ENCODE results near the gene MDM4.
A peak's percentile ranks its signal among the peaks of the same experiment; 100 is the strongest.
"Not testable (repeated sequence)": the region's sequence is repeated elsewhere in the genome, so short reads cannot be mapped to it uniquely, and the experiment has no call there.

Gene MDM4

DNA sequence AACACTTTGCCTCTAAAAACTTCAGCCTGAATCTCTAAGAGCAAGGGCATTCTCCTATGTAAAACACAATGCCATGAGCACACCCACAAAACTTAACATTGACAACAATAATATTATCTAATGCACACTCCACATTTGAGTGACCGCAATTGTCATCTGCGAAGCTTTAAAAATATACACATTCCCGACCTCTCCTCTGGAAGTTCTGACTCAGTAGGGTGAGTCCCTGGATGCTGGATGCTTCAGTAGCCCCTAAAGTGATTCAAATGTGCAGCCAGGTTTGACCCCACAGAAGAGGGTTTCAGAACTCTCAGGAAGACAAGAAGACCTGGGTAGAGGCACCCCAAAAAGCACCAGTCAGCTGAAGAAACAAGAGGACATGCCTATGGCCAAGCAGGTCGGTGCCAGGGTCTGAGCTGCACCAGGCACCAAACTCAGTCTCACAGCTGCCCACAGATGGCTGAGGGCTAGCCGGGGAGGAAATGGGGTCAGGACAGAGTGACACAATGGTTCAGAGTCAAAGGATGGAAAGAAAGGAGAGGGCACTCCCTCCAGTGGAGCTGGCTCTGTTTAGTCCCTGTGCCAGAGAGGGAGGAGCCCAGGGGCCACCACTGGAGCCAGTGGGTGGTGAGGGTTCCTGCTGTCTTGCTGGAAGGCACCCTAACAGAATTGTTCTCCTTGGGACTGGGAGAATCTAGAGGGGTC is 39.0 kb upstream of the MDM4 start:
- H3K27me3 ChIP-seq (ENCODE audit: low read depth, low read length): no peaks in the 10 kb centered on the region
- no peaks in the 10 kb centered on the region for H3K9me3 ChIP-seq (ENCODE audit: control insufficient read depth in 1 of 2, low read length in 2 of 2)
- H3K27ac ChIP-seq (ENCODE audit: low read length): no peak overlapping the region
- peaks cover 38 to 49% of the 10 kb centered on the region in 2 donors for H3K4me1 ChIP-seq (ENCODE audit: control insufficient read depth in 1 of 2, insufficient read depth in 2 of 2, low read length in 2 of 2)
- no peaks in the 10 kb centered on the region for H3K36me3 ChIP-seq (ENCODE audit: control insufficient read depth in 1 of 2, insufficient read depth in 2 of 2, low read length in 2 of 2)
- no peak overlapping the region for H3K4me3 ChIP-seq (ENCODE audit: low read depth in 1 of 2, low read length in 2 of 2)

- H3K27me3 ChIP-seq (ENCODE audit: low read depth, low read length): no peaks in the 10 kb centered on the region
- no peaks in the 10 kb centered on the region for H3K36me3 ChIP-seq (ENCODE audit: control insufficient read depth in 1 of 2, insufficient read depth in 2 of 2, low read length in 2 of 2)
- H3K9me3 ChIP-seq (ENCODE audit: control insufficient read depth in 1 of 2, low read length in 2 of 2): no peaks in the 10 kb centered on the region
- no peak overlapping the region for H3K4me3 ChIP-seq (ENCODE audit: low read depth in 1 of 2, low read length in 2 of 2)
- H3K27ac ChIP-seq (ENCODE audit: low read length): no peak overlapping the region
- H3K4me1 ChIP-seq (ENCODE audit: control insufficient read depth in 1 of 2, insufficient read depth in 2 of 2, low read length in 2 of 2): peaks cover 38 to 51% of the 10 kb centered on the region in 2 donors
Observed at GRCh38 chr1:204478172-204478899, 37.9 kb upstream of the MDM4 start.

DNA sequence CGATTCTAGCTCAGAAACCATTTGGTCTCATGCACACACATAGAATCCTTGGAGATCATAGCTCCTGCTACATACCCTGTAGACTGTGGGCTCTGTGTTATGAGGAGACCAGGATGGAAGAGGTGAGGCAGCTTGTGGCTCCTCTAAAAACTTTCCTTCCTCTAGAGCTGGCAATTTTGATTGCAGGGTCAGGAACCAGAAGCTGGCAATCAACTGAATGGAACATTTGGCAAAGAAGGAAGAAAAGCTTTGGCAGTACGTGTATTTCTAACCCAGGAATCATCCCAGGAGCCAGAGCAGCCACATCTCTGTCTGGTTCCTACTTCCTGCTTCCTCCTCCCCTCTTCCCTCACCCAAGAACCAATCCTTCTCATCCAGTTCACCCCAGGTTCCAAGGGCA is 37.3 kb upstream of the MDM4 start:
- Histone ChIP-seq H3K4me3 (ENCODE audit: low read depth in 1 of 2, low read length in 2 of 2) (no peak overlapping the region), H3K27ac (ENCODE audit: low read length) (peak overlapping the region; percentile 43), H3K4me1 (ENCODE audit: control insufficient read depth in 1 of 2, insufficient read depth in 2 of 2, low read length in 2 of 2) (peaks cover 38 to 51% of the 10 kb centered on the region in 2 donors), H3K27me3 (ENCODE audit: low read depth, low read length) (no peaks in the 10 kb centered on the region), H3K36me3 (ENCODE audit: control insufficient read depth in 1 of 2, insufficient read depth in 2 of 2, low read length in 2 of 2) (no peaks in the 10 kb centered on the region), H3K9me3 (ENCODE audit: control insufficient read depth in 1 of 2, low read length in 2 of 2) (no peaks in the 10 kb centered on the region)

- peaks cover 38 to 51% of the 10 kb centered on the region in 2 donors for H3K4me1 ChIP-seq (ENCODE audit: control insufficient read depth in 1 of 2, insufficient read depth in 2 of 2, low read length in 2 of 2)
- no peak overlapping the region for H3K4me3 ChIP-seq (ENCODE audit: low read depth in 1 of 2, low read length in 2 of 2)
- no peaks in the 10 kb centered on the region for H3K36me3 ChIP-seq (ENCODE audit: control insufficient read depth in 1 of 2, insufficient read depth in 2 of 2, low read length in 2 of 2)
- no peaks in the 10 kb centered on the region for H3K9me3 ChIP-seq (ENCODE audit: control insufficient read depth in 1 of 2, low read length in 2 of 2)
- peak overlapping the region; percentile 43 for H3K27ac ChIP-seq (ENCODE audit: low read length)
- no peaks in the 10 kb centered on the region for H3K27me3 ChIP-seq (ENCODE audit: low read depth, low read length)
Observed at GRCh38 chr1:204479387-204480136, 36.6 kb upstream of the MDM4 start.

GRCh38 chr1:204480515-204480914 is 35.7 kb upstream of the MDM4 start:
- Histone ChIP-seq H3K4me3 (ENCODE audit: low read depth in 1 of 2, low read length in 2 of 2) (no peak overlapping the region), H3K4me1 (ENCODE audit: control insufficient read depth in 1 of 2, insufficient read depth in 2 of 2, low read length in 2 of 2) (peaks cover 38 to 51% of the 10 kb centered on the region in 2 donors), H3K9me3 (ENCODE audit: control insufficient read depth in 1 of 2, low read length in 2 of 2) (no peaks in the 10 kb centered on the region), H3K27ac (ENCODE audit: low read length) (no peak overlapping the region), H3K27me3 (ENCODE audit: low read depth, low read length) (no peaks in the 10 kb centered on the region), H3K36me3 (ENCODE audit: control insufficient read depth in 1 of 2, insufficient read depth in 2 of 2, low read length in 2 of 2) (no peaks in the 10 kb centered on the region)

- no peaks in the 10 kb centered on the region for H3K36me3 ChIP-seq (ENCODE audit: control insufficient read depth in 1 of 2, insufficient read depth in 2 of 2, low read length in 2 of 2)
- H3K4me3 ChIP-seq (ENCODE audit: low read depth in 1 of 2, low read length in 2 of 2): no peak overlapping the region
- no peak overlapping the region for H3K27ac ChIP-seq (ENCODE audit: low read length)
- no peaks in the 10 kb centered on the region for H3K9me3 ChIP-seq (ENCODE audit: control insufficient read depth in 1 of 2, low read length in 2 of 2)
- peaks cover 16 to 31% of the 10 kb centered on the region in 2 donors for H3K4me1 ChIP-seq (ENCODE audit: control insufficient read depth in 1 of 2, insufficient read depth in 2 of 2, low read length in 2 of 2)
- no peaks in the 10 kb centered on the region for H3K27me3 ChIP-seq (ENCODE audit: low read depth, low read length)
Observed at GRCh38 chr1:204483791-204484190, 32.4 kb upstream of the MDM4 start.

- H3K27me3 ChIP-seq (ENCODE audit: low read depth, low read length); H3K27ac ChIP-seq (ENCODE audit: low read length); H3K9me3 ChIP-seq (ENCODE audit: control insufficient read depth in 1 of 2, low read length in 2 of 2); H3K36me3 ChIP-seq (ENCODE audit: control insufficient read depth in 1 of 2, insufficient read depth in 2 of 2, low read length in 2 of 2); H3K4me3 ChIP-seq (ENCODE audit: low read depth in 1 of 2, low read length in 2 of 2): not testable (repeated sequence)
- H3K4me1 ChIP-seq (ENCODE audit: control insufficient read depth in 1 of 2, insufficient read depth in 2 of 2, low read length in 2 of 2): peaks cover 3 to 10% of the 10 kb centered on the region in 2 donors
Observed at GRCh38 chr1:204486513-204487255, 29.5 kb upstream of the MDM4 start.

GRCh38 chr1:204487256-204487615 is 29.0 kb upstream of the MDM4 start:
- peaks cover 0 to 3% of the 10 kb centered on the region in 2 donors for H3K36me3 ChIP-seq (ENCODE audit: control insufficient read depth in 1 of 2, insufficient read depth in 2 of 2, low read length in 2 of 2)
- H3K27ac ChIP-seq (ENCODE audit: low read length): no peak overlapping the region
- no peaks in the 10 kb centered on the region for H3K9me3 ChIP-seq (ENCODE audit: control insufficient read depth in 1 of 2, low read length in 2 of 2)
- no peaks in the 10 kb centered on the region for H3K27me3 ChIP-seq (ENCODE audit: low read depth, low read length)
- no peak overlapping the region for H3K4me3 ChIP-seq (ENCODE audit: low read depth in 1 of 2, low read length in 2 of 2)
- H3K4me1 ChIP-seq (ENCODE audit: control insufficient read depth in 1 of 2, insufficient read depth in 2 of 2, low read length in 2 of 2): peaks cover 8 to 10% of the 10 kb centered on the region in 2 donors

DNA sequence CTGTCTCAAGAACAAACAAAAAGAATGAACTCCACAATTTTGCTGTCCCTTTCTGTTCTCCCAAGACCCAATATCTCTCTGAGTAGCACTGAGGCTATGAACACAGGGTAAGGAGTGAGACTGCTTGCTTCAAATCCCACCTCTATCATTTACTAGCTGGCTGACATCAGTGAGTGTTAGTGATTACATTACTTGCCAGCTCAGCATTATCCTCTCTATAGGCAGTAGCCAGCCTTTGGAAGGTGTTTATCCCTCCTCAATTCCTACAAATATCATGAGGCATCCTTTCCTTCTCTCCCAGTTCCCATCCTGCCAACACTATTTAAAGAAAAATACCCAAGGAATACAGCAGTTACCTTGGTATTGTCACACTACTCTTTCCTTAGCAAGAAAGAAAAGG is 24.6 kb upstream of the MDM4 start:
- no peaks in the 10 kb centered on the region for H3K27me3 ChIP-seq (ENCODE audit: low read depth, low read length)
- peak overlapping the region in 1 of 2 donors; percentile 97 for H3K4me3 ChIP-seq (ENCODE audit: low read depth in 1 of 2, low read length in 2 of 2)
- H3K27ac ChIP-seq (ENCODE audit: low read length): peak overlapping the region; percentile 88
- no peaks in the 10 kb centered on the region for H3K9me3 ChIP-seq (ENCODE audit: control insufficient read depth in 1 of 2, low read length in 2 of 2)
- peaks cover 19 to 27% of the 10 kb centered on the region in 2 donors for H3K4me1 ChIP-seq (ENCODE audit: control insufficient read depth in 1 of 2, insufficient read depth in 2 of 2, low read length in 2 of 2)
- H3K36me3 ChIP-seq (ENCODE audit: control insufficient read depth in 1 of 2, insufficient read depth in 2 of 2, low read length in 2 of 2): peaks cover 0 to 3% of the 10 kb centered on the region in 2 donors

GRCh38 chr1:204493145-204493983 is 22.8 kb upstream of the MDM4 start:
- Histone ChIP-seq H3K4me1 (ENCODE audit: control insufficient read depth in 1 of 2, insufficient read depth in 2 of 2, low read length in 2 of 2) (peaks cover 19 to 27% of the 10 kb centered on the region in 2 donors), H3K27ac (ENCODE audit: low read length) (peak overlapping the region; percentile 88)

More at GRCh38 chr1:204493145-204493983, 22.8 kb upstream of the MDM4 start:
- no peaks in the 10 kb centered on the region for H3K9me3 ChIP-seq (ENCODE audit: control insufficient read depth in 1 of 2, low read length in 2 of 2)
- H3K27me3 ChIP-seq (ENCODE audit: low read depth, low read length): no peaks in the 10 kb centered on the region
- H3K4me3 ChIP-seq (ENCODE audit: low read depth in 1 of 2, low read length in 2 of 2): peak overlapping the region; percentile 97 to 98
- peaks cover 0 to 3% of the 10 kb centered on the region in 2 donors for H3K36me3 ChIP-seq (ENCODE audit: control insufficient read depth in 1 of 2, insufficient read depth in 2 of 2, low read length in 2 of 2)
